GM21367 (cell line): Measurements from ENCODE around the gene MYO1B.
A peak's percentile ranks its signal among the peaks of the same experiment; 100 is the strongest.

Experiments
- ATAC-seq: cut with Tn5 transposase; IDR thresholded peaks from one replicate; pipeline ENCODE4 v1.9.1; 2021; ENCODE audit not compliant: unreplicated experiment

The MYO1B gene

GRCh38 chr2:191245046-191245868, at the start of gene MYO1B:
Gene MYO1B (plus strand): TSS chr2:191245404. CDS start chr2:191276896, 31,492 bp downstream.
- ATAC-seq = peak; percentile 43

GRCh38 chr2:191197096-191197495, 48.1 kb upstream of the MYO1B start:
- no peak for ATAC-seq

GRCh38 chr2:191198271-191198670, 46.9 kb upstream of the MYO1B start:
- no peak for ATAC-seq

- no peak for ATAC-seq
Observed at GRCh38 chr2:191199929-191200512, 45.2 kb upstream of the MYO1B start.

- ATAC-seq = no peak
Observed at GRCh38 chr2:191200910-191201309, 44.3 kb upstream of the MYO1B start.

- ATAC-seq = no peak
Observed at GRCh38 chr2:191202209-191202721, 42.9 kb upstream of the MYO1B start.

- ATAC-seq = no peak
Observed at GRCh38 chr2:191202881-191203397, 42.3 kb upstream of the MYO1B start.

- no peak for ATAC-seq
Observed at GRCh38 chr2:191204433-191204832, 40.8 kb upstream of the MYO1B start.

- ATAC-seq = no peak
Observed at GRCh38 chr2:191206613-191207471, 38.4 kb upstream of the MYO1B start.

GRCh38 chr2:191209340-191209739, 35.9 kb upstream of the MYO1B start:
- ATAC-seq = no peak

GRCh38 chr2:191212119-191212518, 33.1 kb upstream of the MYO1B start:
- ATAC-seq = no peak

- no peak for ATAC-seq
Observed at GRCh38 chr2:191213333-191213732, 31.9 kb upstream of the MYO1B start.

GRCh38 chr2:191215230-191215629, 30.0 kb upstream of the MYO1B start:
- no peak for ATAC-seq

GRCh38 chr2:191215666-191216065, 29.5 kb upstream of the MYO1B start:
- no peak for ATAC-seq

- no peak for ATAC-seq
Observed at GRCh38 chr2:191217580-191217979, 27.6 kb upstream of the MYO1B start.

- ATAC-seq = peak; percentile 49
Observed at GRCh38 chr2:191218292-191218898, 26.8 kb upstream of the MYO1B start.

- ATAC-seq = peak; percentile 57
Observed at GRCh38 chr2:191220671-191221070, 24.5 kb upstream of the MYO1B start.

GRCh38 chr2:191221666-191222065, 23.5 kb upstream of the MYO1B start:
- ATAC-seq = no peak

- no peak for ATAC-seq
Observed at GRCh38 chr2:191222507-191222906, 22.7 kb upstream of the MYO1B start.

GRCh38 chr2:191222952-191223351, 22.3 kb upstream of the MYO1B start:
- no peak for ATAC-seq

GRCh38 chr2:191225126-191225525, 20.1 kb upstream of the MYO1B start:
- no peak for ATAC-seq
